ENCODE results near the gene CFAP65. TPM values are rescaled to one million over a fixed set of nuclear protein-coding genes. Genes with fewer than 3 reads are reported as not detected.

The CFAP65 gene
- total and polyA plus RNA-seq, 9 of the 15 experiments (the other 6 are each of a cell fraction or from before 2014, with no cell fraction given): not detected

GRCh38 chr2:218993345-218994315 is 47.7 kb downstream of the CFAP65 start, which contains the start of gene CRYBA2 (continued):
- no peak for TF ChIP-seq HCFC1 (IDR thresholded peaks at IDR 0.05; ENCODE audit: low read depth, low read length)
- TF ChIP-seq MGA (IDR thresholded peaks at IDR 0.05): 0 out of 2 replicates have a peak, but pooled peaks have one; percentile 13
- TF ChIP-seq TFAP4 (CRISPR knock-in tag; IDR thresholded peaks at IDR 0.05; ENCODE audit: borderline replicate concordance): peak; percentile 35; the same call in 1 of the 2 replicates
- TF ChIP-seq ZNF407 (IDR thresholded peaks at IDR 0.05; ENCODE audit: low read depth): no peak

Measured in K562 (cell line).